Measurements from ENCODE around the gene OGG1.
"Not testable (repeated sequence)": the region's sequence is repeated elsewhere in the genome, so short reads cannot be mapped to it uniquely, and the experiment has no call there.

The OGG1 gene

DNA sequence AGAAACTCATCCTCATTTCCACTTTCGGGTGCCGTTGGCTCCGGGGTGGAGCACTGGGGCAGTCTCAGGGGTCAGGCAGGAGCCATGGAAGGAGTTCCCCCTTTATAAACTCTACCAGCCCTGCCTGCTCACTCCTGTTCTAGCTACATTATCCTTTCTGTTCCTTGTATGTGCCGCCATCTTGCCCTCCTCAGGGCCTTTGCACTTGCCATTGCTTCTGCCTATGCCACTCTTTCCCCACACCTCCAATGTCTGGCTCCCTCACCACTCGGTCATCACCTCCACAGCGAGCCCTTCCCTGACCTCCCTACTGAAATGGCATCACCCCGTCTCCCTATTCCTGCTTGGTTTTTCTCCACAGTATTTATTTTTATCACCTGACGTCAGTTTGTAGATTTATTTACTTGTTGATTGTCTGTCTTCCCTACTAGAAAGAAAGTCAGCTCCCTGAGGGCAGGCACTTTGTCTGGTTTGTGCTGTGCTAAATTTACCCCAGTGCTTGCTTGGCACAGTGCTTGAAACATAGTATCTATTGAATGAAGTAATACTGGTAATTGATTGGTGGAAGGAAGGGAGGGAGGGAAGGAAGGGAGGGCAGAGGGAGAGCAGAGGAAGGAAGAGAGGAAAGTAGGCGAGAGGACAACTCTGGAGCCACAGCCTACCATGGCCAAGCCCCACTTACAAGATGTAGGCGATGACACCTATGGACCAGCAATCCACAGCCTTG, 11.2 kb downstream of the OGG1 start:
- no peak for DNase-seq (ENCODE audit: low read depth in 1 of 2, low spot score in 1 of 2)

DNA sequence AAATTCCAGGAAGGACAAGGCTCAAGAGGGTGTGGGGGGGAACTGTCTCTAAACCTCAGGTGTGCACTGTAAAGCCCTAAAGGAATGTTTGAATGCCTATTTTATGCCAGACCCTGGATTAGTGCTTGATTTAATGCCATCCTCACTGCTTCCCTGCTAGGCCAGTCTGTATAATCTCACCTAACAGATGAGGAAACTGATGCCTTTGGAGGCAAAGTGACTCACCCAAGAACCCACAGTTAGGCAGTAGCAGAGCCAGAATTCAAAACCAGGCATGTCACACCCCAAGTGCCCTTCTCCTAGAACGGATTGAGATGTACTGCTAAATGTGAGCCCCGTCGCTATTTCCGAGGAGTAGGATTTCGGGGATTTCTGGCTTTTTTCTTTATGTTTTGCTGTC, 12.2 kb downstream of the OGG1 start:
- DNase-seq (ENCODE audit: low read depth in 1 of 2, low spot score in 1 of 2), result no peak

GRCh38 chr3:9762871-9763270, 13.1 kb downstream of the OGG1 start:
- DNase-seq (ENCODE audit: low read depth in 1 of 2, low spot score in 1 of 2), result no peak

DNA sequence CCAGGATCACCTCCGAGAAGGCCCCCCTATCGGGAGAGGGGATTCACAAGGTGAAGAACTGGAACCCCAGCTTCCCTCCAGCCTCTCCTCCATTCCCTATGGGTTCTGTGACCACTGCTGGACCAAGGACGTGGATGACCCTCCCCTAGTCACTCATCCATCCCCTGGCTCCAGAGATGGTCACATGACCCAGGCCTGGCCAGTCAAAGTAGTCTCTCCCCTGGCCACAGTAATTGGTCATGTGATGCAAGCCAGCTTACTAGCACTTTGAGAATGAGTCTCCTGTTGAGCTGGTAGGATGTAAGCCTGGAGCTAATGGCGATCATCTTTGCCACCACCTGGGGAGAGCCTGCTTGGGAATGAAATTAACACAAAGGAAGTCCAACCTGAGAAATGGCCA, 16.1 kb downstream of the OGG1 start:
- no peak for DNase-seq (ENCODE audit: low read depth in 1 of 2, low spot score in 1 of 2)

- no peak for DNase-seq (ENCODE audit: low read depth in 1 of 2, low spot score in 1 of 2)
Observed at GRCh38 chr3:9767418-9767817, 17.7 kb downstream of the OGG1 start.

- no peak for DNase-seq (ENCODE audit: low read depth in 1 of 2, low spot score in 1 of 2)
Observed at GRCh38 chr3:9768141-9768775, 18.5 kb downstream of the OGG1 start.

- no peak for DNase-seq (ENCODE audit: low read depth in 1 of 2, low spot score in 1 of 2)
Observed at GRCh38 chr3:9769012-9769411, 19.3 kb downstream of the OGG1 start.

- DNase-seq (ENCODE audit: low read depth in 1 of 2, low spot score in 1 of 2), result peak in 1 of 2 donors; percentile 55
Observed at GRCh38 chr3:9769426-9770275, 19.9 kb downstream of the OGG1 start, which contains the start of gene CAMK1. Gene CAMK1, minus strand, starts transcription at chr3:9769947. Its CDS starts 2,198 bp downstream, at chr3:9767749.

- no peak for DNase-seq (ENCODE audit: low read depth in 1 of 2, low spot score in 1 of 2)
Observed at GRCh38 chr3:9770276-9770812, 20.6 kb downstream of the OGG1 start.

- not testable (repeated sequence) for DNase-seq (ENCODE audit: low read depth in 1 of 2, low spot score in 1 of 2)
Observed at GRCh38 chr3:9771007-9771406, 21.3 kb downstream of the OGG1 start.

DNA sequence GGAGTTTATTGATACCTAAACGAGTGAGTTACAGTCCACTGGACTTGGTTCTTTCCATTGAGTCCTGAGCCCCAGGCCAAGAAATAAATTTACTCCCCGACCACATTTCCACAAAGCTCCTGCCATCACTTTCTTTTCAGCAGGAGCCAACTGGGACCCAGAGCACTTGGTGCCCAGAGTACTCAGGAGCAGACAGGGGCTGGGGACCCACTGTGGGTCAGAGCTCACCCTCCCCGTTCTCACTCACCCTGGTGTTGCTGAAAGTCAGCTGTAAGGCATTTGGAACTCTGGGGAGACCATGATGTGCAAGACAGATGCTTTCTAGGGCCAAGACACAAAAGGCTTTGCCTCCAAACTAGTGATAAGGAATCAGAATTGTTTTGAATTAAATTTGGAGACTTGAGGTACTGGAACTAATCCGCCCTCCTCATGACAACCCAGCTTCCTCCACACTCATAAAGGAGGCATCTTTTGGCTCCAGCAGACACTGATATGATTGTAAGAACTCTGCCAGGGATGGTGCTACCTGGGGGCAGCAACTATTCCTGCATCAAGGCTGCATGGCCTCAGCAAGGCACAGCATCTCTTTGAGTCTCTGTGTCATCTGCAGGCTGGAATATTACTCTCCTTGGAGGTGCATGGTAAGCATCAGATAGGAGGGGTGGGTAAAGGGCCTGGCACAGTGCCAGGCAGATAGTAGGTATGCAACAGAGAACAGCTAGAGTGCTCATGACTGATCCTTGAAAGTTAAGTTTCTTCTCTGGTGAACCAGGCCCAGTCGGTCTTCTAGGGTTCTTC, 27.3 kb downstream of the OGG1 start:
- no peak for DNase-seq (ENCODE audit: low read depth in 1 of 2, low spot score in 1 of 2)

GRCh38 chr3:9777694-9778021, 27.9 kb downstream of the OGG1 start:
- no peak for DNase-seq (ENCODE audit: low read depth in 1 of 2, low spot score in 1 of 2)

GRCh38 chr3:9778143-9779074, 28.7 kb downstream of the OGG1 start:
- peak in 1 of 2 donors; percentile 35 for DNase-seq (ENCODE audit: low read depth in 1 of 2, low spot score in 1 of 2)

DNA sequence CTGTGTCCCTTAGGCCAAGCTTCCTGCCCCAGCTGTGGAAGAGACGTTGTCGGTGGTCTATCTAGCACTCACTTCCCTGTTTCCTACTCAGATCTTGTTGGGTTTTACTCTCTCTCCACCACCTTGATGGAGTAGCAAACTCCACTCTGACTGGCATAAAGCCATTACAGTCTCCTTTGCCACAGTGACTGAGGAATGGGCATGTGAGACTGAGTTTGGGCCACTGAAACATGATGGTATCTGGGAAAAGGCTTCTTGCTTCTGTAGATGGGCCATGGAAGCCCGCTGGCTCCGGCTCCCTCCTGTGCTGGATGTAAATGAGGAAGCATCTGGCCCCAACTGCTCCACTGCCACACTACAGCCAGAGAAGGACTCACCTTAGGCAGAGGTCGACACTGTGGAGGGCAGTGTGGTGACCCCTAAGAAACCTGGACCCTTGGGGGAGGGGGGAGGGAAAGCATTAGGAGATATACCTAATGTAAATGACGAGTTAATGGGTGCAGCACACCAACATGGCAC, 29.4 kb downstream of the OGG1 start:
- DNase-seq (ENCODE audit: low read depth in 1 of 2, low spot score in 1 of 2), result no peak

GRCh38 chr3:9779721-9780457, 30.1 kb downstream of the OGG1 start:
- no peak for DNase-seq (ENCODE audit: low read depth in 1 of 2, low spot score in 1 of 2)

DNA sequence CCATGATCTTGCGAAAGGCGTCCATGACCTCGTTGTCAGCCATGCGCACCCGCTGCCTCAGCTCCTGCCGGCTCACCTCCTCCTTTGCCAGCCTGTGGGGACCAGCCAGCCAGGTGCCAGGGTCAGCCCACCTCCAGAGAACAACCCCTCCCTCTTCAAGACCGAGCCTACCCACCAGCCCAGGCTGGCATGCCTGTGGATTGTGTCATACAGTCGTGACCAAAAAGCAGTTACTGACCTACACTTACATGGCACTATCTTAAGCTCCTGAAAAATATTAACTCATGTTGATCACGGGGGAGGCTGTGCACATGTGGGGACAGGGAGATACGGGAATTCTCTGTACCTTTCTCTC, 30.7 kb downstream of the OGG1 start:
- no peak for DNase-seq (ENCODE audit: low read depth in 1 of 2, low spot score in 1 of 2)

- DNase-seq (ENCODE audit: low read depth in 1 of 2, low spot score in 1 of 2), result no peak
Observed at GRCh38 chr3:9780910-9781309, 31.2 kb downstream of the OGG1 start.

DNA sequence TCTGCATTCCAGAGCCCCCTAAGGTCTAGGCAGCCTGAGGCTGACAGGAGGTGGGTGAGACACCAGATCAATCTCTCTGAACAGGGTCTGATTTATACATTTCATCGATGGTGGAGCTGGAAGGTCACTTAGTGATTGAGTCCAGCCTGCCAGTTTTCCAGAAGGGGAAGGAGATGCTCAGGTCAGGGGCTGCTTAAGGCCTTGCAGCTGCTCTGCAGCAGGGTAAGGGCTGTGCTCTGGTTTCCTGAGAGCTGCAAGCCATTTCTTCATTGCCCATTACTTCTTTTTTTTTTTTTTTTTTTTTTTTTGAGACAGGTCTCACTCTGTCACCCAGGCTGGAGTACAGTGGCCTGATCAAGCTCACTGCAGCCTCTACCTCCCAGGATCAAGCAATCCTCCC, 31.8 kb downstream of the OGG1 start:
- DNase-seq (ENCODE audit: low read depth in 1 of 2, low spot score in 1 of 2), result no peak

DNA sequence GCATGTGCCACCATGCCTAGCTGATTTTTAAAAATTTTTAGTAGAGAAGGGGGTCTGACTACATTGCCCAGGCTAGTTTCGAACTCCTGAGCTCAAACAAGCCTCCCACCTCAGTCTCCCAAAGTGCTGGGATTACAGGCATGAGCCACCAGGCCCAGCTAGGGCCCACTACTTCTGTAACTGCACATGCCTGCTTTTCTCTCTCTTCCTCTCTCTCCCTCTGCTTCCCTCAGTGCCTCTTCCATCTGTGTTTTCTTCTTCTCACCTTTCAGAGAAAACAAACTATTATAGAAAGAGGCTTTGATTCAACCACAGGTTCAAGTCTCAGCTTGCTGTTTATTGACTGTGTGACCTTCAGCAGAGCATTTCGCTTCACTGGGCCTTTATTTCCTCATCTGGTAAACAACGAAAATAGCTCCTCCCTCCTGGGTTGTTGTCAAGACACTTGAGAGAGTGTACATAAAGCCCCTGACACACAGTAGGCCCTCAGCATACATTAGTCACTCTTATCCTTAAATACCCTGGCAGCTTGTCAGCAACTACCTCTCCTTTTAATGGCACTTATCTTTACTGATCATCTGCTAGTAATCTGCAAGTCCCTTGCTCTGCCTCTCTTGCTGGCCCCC, 32.3 kb downstream of the OGG1 start:
- no peak for DNase-seq (ENCODE audit: low read depth in 1 of 2, low spot score in 1 of 2)
